ENCODE measurements around the gene RGS16. TPM values are rescaled to one million over a fixed set of nuclear protein-coding genes. Genes with fewer than 3 reads are reported as not detected.

Gene RGS16
- total RNA-seq, 1 donor from 2014 or later = 2.6 TPM

GRCh38 chr1:182584746-182585145 is 19.4 kb downstream of the RGS16 start:
- Mint-ChIP-seq H3K9me3 (no peaks in the 10 kb centered on the region), H3K27me3 (no peaks in the 10 kb centered on the region), H3K4me3 (no peak overlapping the region), H3K4me1 (peaks cover 60% of the 10 kb centered on the region), H3K27ac (no peak overlapping the region), H3K36me3 (ENCODE audit: low read depth) (peaks cover 77% of the 10 kb centered on the region)
- intact Hi-C loops (cut with micrococcal nuclease) = loop anchor here (5.0 kb wide), 2 partner anchors 253 to 888 kb away; partner anchors contain the start of genes DHX9 and SMG7
- DNase-seq (no peak), ATAC-seq (ENCODE audit: low read depth) (no peak)
- POLR2A ChIA-PET = no interaction called here
- TF ChIP-seq, protein P1, sequence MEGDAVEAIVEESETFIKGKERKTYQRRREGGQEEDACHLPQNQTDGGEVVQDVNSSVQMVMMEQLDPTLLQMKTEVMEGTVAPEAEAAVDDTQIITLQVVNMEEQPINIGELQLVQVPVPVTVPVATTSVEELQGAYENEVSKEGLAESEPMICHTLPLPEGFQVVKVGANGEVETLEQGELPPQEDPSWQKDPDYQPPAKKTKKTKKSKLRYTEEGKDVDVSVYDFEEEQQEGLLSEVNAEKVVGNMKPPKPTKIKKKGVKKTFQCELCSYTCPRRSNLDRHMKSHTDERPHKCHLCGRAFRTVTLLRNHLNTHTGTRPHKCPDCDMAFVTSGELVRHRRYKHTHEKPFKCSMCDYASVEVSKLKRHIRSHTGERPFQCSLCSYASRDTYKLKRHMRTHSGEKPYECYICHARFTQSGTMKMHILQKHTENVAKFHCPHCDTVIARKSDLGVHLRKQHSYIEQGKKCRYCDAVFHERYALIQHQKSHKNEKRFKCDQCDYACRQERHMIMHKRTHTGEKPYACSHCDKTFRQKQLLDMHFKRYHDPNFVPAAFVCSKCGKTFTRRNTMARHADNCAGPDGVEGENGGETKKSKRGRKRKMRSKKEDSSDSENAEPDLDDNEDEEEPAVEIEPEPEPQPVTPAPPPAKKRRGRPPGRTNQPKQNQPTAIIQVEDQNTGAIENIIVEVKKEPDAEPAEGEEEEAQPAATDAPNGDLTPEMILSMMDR (IDR thresholded peaks at IDR 0.05) = no peak
- CTCF ChIA-PET = interaction anchor here (2.7 kb wide), 1 partner anchor 11 kb away, joined by 8 read pairs; no protein-coding TSS in a partner anchor

GRCh38 chr1:182580736-182581135 is 23.5 kb downstream of the RGS16 start:
- Mint-ChIP-seq H3K4me3 (no peak overlapping the region), H3K4me1 (peaks cover 28% of the 10 kb centered on the region), H3K27ac (no peak overlapping the region), H3K27me3 (no peaks in the 10 kb centered on the region), H3K9me3 (no peaks in the 10 kb centered on the region), H3K36me3 (ENCODE audit: low read depth) (peaks cover 88% of the 10 kb centered on the region)
- DNase-seq (no peak), ATAC-seq (ENCODE audit: low read depth) (no peak)
- ChIA-PET CTCF (no interaction called here), POLR2A (no interaction called here)
- TF ChIP-seq, protein P1 (IDR thresholded peaks at IDR 0.05) = no peak
- intact Hi-C loops (cut with micrococcal nuclease) = no loop called here

GRCh38 chr1:182575540-182576149 is 28.5 kb downstream of the RGS16 start:
- ChIA-PET POLR2A (no interaction called here), CTCF (no interaction called here)
- Mint-ChIP-seq H3K27ac (no peak overlapping the region), H3K36me3 (ENCODE audit: low read depth) (peaks cover 65% of the 10 kb centered on the region), H3K27me3 (no peaks in the 10 kb centered on the region), H3K4me1 (peaks cover 19% of the 10 kb centered on the region), H3K9me3 (no peaks in the 10 kb centered on the region), H3K4me3 (no peak overlapping the region)
- ATAC-seq (ENCODE audit: low read depth) (no peak), DNase-seq (no peak)
- intact Hi-C loops (cut with micrococcal nuclease) = loop anchor here (10.0 kb wide), 1 partner anchor 1059 kb away; the partner anchor contains the start of gene ARPC5
- TF ChIP-seq, protein P1 (IDR thresholded peaks at IDR 0.05) = no peak

GRCh38 chr1:182574156-182574555 is 30.0 kb downstream of the RGS16 start:
- DNase-seq = no peak
- peaks cover 50% of the 10 kb centered on the region for H3K36me3 Mint-ChIP-seq (ENCODE audit: low read depth)
- H3K9me3 Mint-ChIP-seq = no peaks in the 10 kb centered on the region
- H3K4me3 Mint-ChIP-seq = no peak overlapping the region
- H3K27me3 Mint-ChIP-seq = no peaks in the 10 kb centered on the region
- intact Hi-C loops (cut with micrococcal nuclease) = loop anchor here (10.0 kb wide), 1 partner anchor 1061 kb away; the partner anchor contains the start of gene ARPC5
- ChIA-PET POLR2A (interaction anchor here (1.3 kb wide), 1 partner anchor 14 kb away, joined by 6 read pairs; the partner anchor contains the start of gene RNASEL), CTCF (no interaction called here)
- H3K4me1 Mint-ChIP-seq = peaks cover 19% of the 10 kb centered on the region
- TF ChIP-seq, protein P1 (IDR thresholded peaks at IDR 0.05) = no peak
- H3K27ac Mint-ChIP-seq = no peak overlapping the region
- no peak for ATAC-seq (ENCODE audit: low read depth)

DNA sequence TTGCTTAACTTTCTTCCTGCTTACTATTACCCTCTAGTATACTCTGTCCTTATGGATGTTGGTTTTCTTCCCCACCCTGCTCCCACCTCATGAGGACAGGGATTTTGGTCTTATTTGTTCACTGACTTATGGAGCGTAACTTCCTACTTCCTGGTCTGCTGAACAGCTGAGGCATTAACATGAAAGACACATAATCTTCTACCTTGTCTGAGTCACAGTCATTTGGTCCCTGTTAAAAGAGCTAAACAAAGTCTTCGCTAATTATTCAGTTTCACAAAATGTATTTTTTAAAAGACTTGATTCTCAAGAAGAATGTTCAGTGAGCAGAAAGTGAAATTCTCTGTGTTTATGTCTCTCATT is 33.6 kb downstream of the RGS16 start:
- DNase-seq (no peak), ATAC-seq (ENCODE audit: low read depth) (peak; percentile 66)
- Mint-ChIP-seq H3K4me3 (no peak overlapping the region), H3K9me3 (no peaks in the 10 kb centered on the region), H3K4me1 (peaks cover 21% of the 10 kb centered on the region), H3K36me3 (ENCODE audit: low read depth) (peaks cover 25% of the 10 kb centered on the region), H3K27ac (no peak overlapping the region), H3K27me3 (no peaks in the 10 kb centered on the region)
- TF ChIP-seq, protein P1 (IDR thresholded peaks at IDR 0.05) = no peak
- POLR2A ChIA-PET = interaction anchor here (0.6 to 3.2 kb wide), 5 partner anchors 16 to 86 kb away, joined by 3 to 24 read pairs (median 6); partner anchors contain the start of gene RNASEL
- CTCF ChIA-PET = interaction anchor here (1.3 kb wide), 1 partner anchor 25 kb away, joined by 5 read pairs; no protein-coding TSS in a partner anchor
- intact Hi-C loops (cut with micrococcal nuclease) = loop anchor here (1.0 to 10.0 kb wide), 2 partner anchors 86 to 1064 kb away; partner anchors contain the start of gene ARPC5
